ENCODE data around the gene CAPN15.

The CAPN15 gene

GRCh38 chr16:590188-590814, 62.8 kb downstream of the CAPN15 start:
- TF ChIP-seq, protein P1, sequence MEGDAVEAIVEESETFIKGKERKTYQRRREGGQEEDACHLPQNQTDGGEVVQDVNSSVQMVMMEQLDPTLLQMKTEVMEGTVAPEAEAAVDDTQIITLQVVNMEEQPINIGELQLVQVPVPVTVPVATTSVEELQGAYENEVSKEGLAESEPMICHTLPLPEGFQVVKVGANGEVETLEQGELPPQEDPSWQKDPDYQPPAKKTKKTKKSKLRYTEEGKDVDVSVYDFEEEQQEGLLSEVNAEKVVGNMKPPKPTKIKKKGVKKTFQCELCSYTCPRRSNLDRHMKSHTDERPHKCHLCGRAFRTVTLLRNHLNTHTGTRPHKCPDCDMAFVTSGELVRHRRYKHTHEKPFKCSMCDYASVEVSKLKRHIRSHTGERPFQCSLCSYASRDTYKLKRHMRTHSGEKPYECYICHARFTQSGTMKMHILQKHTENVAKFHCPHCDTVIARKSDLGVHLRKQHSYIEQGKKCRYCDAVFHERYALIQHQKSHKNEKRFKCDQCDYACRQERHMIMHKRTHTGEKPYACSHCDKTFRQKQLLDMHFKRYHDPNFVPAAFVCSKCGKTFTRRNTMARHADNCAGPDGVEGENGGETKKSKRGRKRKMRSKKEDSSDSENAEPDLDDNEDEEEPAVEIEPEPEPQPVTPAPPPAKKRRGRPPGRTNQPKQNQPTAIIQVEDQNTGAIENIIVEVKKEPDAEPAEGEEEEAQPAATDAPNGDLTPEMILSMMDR (IDR thresholded peaks at IDR 0.05; ENCODE audit: extremely low read depth, insufficient read depth, missing control alignments): peak; percentile 44
- in situ Hi-C loops (cut with MboI; ENCODE audit: low pct_unique_long_range_greater_than_20kb, low sequenced_read_pairs, unreplicated experiment): no loop called here
- no peak for DNase-seq (ENCODE audit: low spot score)

DNA sequence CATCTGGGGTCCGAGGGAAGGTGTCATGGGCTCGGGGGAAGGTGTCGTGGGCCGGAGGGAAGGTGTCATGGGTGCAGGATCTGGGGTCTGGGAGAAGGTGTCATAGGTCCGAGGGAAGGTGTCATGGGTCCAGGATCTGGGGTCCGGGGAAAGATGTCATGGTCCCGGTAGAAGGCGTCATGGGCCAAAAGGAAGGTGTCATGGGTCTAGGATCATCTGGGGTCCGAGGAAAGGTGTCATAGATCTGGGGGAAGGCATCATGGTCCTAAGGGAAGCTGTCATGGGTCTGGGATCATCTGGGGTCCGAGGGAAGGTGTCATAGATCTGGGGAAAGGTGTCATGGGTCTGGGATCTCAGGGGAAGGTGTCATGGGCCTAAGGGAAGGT, 63.3 kb downstream of the CAPN15 start:
- no peak for DNase-seq (ENCODE audit: low spot score)
- in situ Hi-C loops (cut with MboI; ENCODE audit: low pct_unique_long_range_greater_than_20kb, low sequenced_read_pairs, unreplicated experiment): no loop called here
- TF ChIP-seq, protein P1 (IDR thresholded peaks at IDR 0.05; ENCODE audit: extremely low read depth, insufficient read depth, missing control alignments): no peak

- TF ChIP-seq, protein P1 (IDR thresholded peaks at IDR 0.05; ENCODE audit: extremely low read depth, insufficient read depth, missing control alignments): no peak
- in situ Hi-C loops (cut with MboI; ENCODE audit: low pct_unique_long_range_greater_than_20kb, low sequenced_read_pairs, unreplicated experiment): no loop called here
- no peak for DNase-seq (ENCODE audit: low spot score)
These were observed 63.7 kb downstream of the CAPN15 start for GRCh38 chr16:591231-591630.

- DNase-seq (ENCODE audit: low spot score): no peak
- TF ChIP-seq, protein P1 (IDR thresholded peaks at IDR 0.05; ENCODE audit: extremely low read depth, insufficient read depth, missing control alignments): no peak
- in situ Hi-C loops (cut with MboI; ENCODE audit: low pct_unique_long_range_greater_than_20kb, low sequenced_read_pairs, unreplicated experiment): no loop called here
These were observed 64.5 kb downstream of the CAPN15 start for GRCh38 chr16:591892-592517.

DNA sequence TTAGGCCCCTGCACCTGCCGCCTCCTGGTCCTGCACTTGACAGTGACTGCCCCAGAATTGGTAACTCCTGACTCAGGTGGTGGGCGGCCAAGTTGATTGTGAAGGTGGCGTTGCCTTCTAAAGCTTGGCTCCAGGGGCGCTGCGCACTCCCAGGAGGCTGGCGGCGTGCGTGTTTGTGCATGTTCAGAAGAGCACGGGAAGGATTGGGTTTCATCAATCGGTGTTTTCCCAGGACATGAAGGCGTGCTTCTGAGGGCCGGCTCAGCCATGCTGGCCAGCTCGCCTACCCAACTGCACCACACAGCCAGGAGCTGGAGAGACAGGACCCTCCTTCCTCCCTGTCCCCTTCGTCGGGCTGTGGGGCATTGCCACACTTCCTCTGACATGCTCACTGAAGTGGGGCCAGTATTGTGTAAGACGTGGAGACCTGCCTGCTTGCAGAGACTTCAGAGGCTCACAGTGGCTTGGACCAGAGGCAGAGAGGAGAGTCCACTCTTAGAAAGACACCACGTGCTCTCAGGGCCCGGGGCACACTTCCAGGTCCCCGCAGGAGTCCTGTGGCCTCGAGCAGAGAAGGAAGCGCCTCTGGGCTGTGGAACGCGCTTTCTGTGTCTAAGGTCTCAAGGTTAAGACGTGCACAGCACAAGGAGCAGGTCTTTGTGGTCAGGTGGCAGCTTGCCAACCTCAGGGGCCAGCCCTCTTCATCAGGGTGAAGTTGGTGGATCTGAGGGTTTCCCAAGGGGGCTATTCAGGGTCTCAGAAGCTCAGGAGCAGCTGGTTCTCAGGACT, 65.2 kb downstream of the CAPN15 start:
- no peak for DNase-seq (ENCODE audit: low spot score)
- TF ChIP-seq, protein P1 (IDR thresholded peaks at IDR 0.05; ENCODE audit: extremely low read depth, insufficient read depth, missing control alignments): no peak
- in situ Hi-C loops (cut with MboI; ENCODE audit: low pct_unique_long_range_greater_than_20kb, low sequenced_read_pairs, unreplicated experiment): no loop called here

- in situ Hi-C loops (cut with MboI; ENCODE audit: low pct_unique_long_range_greater_than_20kb, low sequenced_read_pairs, unreplicated experiment): no loop called here
- DNase-seq (ENCODE audit: low spot score): no peak
- TF ChIP-seq, protein P1 (IDR thresholded peaks at IDR 0.05; ENCODE audit: extremely low read depth, insufficient read depth, missing control alignments): no peak
These were observed 65.9 kb downstream of the CAPN15 start for GRCh38 chr16:593406-593805.

All from GM13977 (cell line).